HG02759 (cell line): ENCODE data around the gene CHAT.
A peak's percentile ranks its signal among the peaks of the same experiment; 100 is the strongest.

Experiments
- ATAC-seq: cut with Tn5 transposase; IDR thresholded peaks from one replicate; pipeline ENCODE4 v1.9.1; 2021; ENCODE audit warnings: mild to moderate bottlenecking, moderate library complexity; ENCODE audit not compliant: unreplicated experiment

Gene CHAT

GRCh38 chr10:49613882-49614241 lies at the start of gene CHAT:
Gene CHAT (plus strand): TSS chr10:49614037. CDS start chr10:49614190, 153 bp downstream.
- no peak for ATAC-seq

GRCh38 chr10:49564461-49565009 lies 49.3 kb upstream of the CHAT start:
- no peak for ATAC-seq

GRCh38 chr10:49567810-49568209 lies 46.0 kb upstream of the CHAT start:
- ATAC-seq = no peak

GRCh38 chr10:49568235-49568634 lies 45.6 kb upstream of the CHAT start:
- peak; percentile 80 for ATAC-seq

- no peak for ATAC-seq
Observed at GRCh38 chr10:49569031-49569631, 44.7 kb upstream of the CHAT start.

- no peak for ATAC-seq
Observed at GRCh38 chr10:49571388-49571787, 42.4 kb upstream of the CHAT start.

GRCh38 chr10:49572594-49573114 lies 41.2 kb upstream of the CHAT start:
- no peak for ATAC-seq

GRCh38 chr10:49575489-49576072 lies 38.3 kb upstream of the CHAT start:
- ATAC-seq = no peak

GRCh38 chr10:49577182-49577925 lies 36.5 kb upstream of the CHAT start:
- ATAC-seq = no peak

GRCh38 chr10:49578392-49578791 lies 35.4 kb upstream of the CHAT start:
- ATAC-seq = no peak

GRCh38 chr10:49579621-49580020 lies 34.2 kb upstream of the CHAT start:
- ATAC-seq = no peak

GRCh38 chr10:49585387-49585786 lies 28.4 kb upstream of the CHAT start:
- no peak for ATAC-seq

GRCh38 chr10:49587981-49588380 lies 25.9 kb upstream of the CHAT start:
- no peak for ATAC-seq

GRCh38 chr10:49592726-49593563 lies 20.9 kb upstream of the CHAT start:
- no peak for ATAC-seq

GRCh38 chr10:49593564-49593875 lies 20.3 kb upstream of the CHAT start:
- ATAC-seq = no peak

- no peak for ATAC-seq
Observed at GRCh38 chr10:49593998-49594397, 19.8 kb upstream of the CHAT start.

- no peak for ATAC-seq
Observed at GRCh38 chr10:49594594-49594993, 19.2 kb upstream of the CHAT start.

GRCh38 chr10:49595003-49595712 lies 18.7 kb upstream of the CHAT start:
- ATAC-seq = no peak

- ATAC-seq = no peak
Observed at GRCh38 chr10:49595713-49596492, 17.9 kb upstream of the CHAT start.

GRCh38 chr10:49596493-49596809 lies 17.4 kb upstream of the CHAT start:
- no peak for ATAC-seq
